ENCODE measurements around the gene POU2F2. TPM values are rescaled to one million over a fixed set of nuclear protein-coding genes. Genes with fewer than 3 reads are reported as not detected.

POU2F2 gene
- total RNA-seq, 4 donors from 2014 or later = 0.56 to 3.2 (median 1.5) TPM

GRCh38 chr19:42088471-42089190 lies 43.6 kb downstream of the POU2F2 start:
- ATAC-seq (ENCODE audit: low FRiP score) (no peak), DNase-seq (ENCODE audit: low spot score) (no peak)
- no peak for TF ChIP-seq CTCF (IDR thresholded peaks at IDR 0.05)

- DNase-seq (ENCODE audit: low spot score) = no peak
- TF ChIP-seq CTCF (IDR thresholded peaks at IDR 0.05) = no peak
- ATAC-seq (ENCODE audit: low FRiP score) = no peak
Observed at GRCh38 chr19:42086770-42087550, 45.3 kb downstream of the POU2F2 start.

GRCh38 chr19:42086188-42086736 lies 46.0 kb downstream of the POU2F2 start:
- ATAC-seq (ENCODE audit: low FRiP score) = no peak
- TF ChIP-seq CTCF (IDR thresholded peaks at IDR 0.05) = no peak
- no peak for DNase-seq (ENCODE audit: low spot score)

GRCh38 chr19:42083537-42083936 lies 48.7 kb downstream of the POU2F2 start:
- no peak for DNase-seq (ENCODE audit: low spot score)
- no peak for TF ChIP-seq CTCF (IDR thresholded peaks at IDR 0.05)
- no peak for ATAC-seq (ENCODE audit: low FRiP score)

GRCh38 chr19:42081584-42082203 lies 50.6 kb downstream of the POU2F2 start:
- ATAC-seq (ENCODE audit: low FRiP score) (no peak), DNase-seq (ENCODE audit: low spot score) (no peak)
- TF ChIP-seq CTCF (IDR thresholded peaks at IDR 0.05) = no peak

- TF ChIP-seq CTCF (IDR thresholded peaks at IDR 0.05) = no peak
- DNase-seq (ENCODE audit: low spot score) = no peak
- no peak for ATAC-seq (ENCODE audit: low FRiP score)
Observed at GRCh38 chr19:42080764-42081375, 51.4 kb downstream of the POU2F2 start.
